ENCODE results near the gene RPL7L1. TPM values are rescaled to one million over a fixed set of nuclear protein-coding genes. Genes with fewer than 3 reads are reported as not detected.
A peak's percentile ranks its signal among the peaks of the same experiment; 100 is the strongest.

The RPL7L1 gene
- total and polyA plus RNA-seq, 8 donors, result 23.7 to 43.9 (median 36.8) TPM

GRCh38 chr6:42921801-42922200, 42.4 kb downstream of the RPL7L1 start:
- no peak for TF ChIP-seq CTCF (IDR thresholded peaks at IDR 0.05)
- no peak overlapping the region for H3K4me3 ChIP-seq
- no peak for ATAC-seq
- H3K27ac ChIP-seq, result no peak overlapping the region
- H3K27me3 ChIP-seq, result no peaks in the 10 kb centered on the region
- intact Hi-C loops (cut with DNase I), result no loop called here
- no peaks in the 10 kb centered on the region for H3K9me3 ChIP-seq
- no peak for FAIRE-seq
- H3K4me1 ChIP-seq, result no peaks in the 10 kb centered on the region
- 61 to 71% methylated on average over 6 of the region's 6 CpGs for WGBS, 2 donors
- no peaks in the 10 kb centered on the region for H3K36me3 ChIP-seq
- no peak for DNase-seq

GRCh38 chr6:42923666-42924065, 44.2 kb downstream of the RPL7L1 start:
- WGBS, 2 donors, result 85 to 93% methylated on average over 2 of the region's 2 CpGs
- no peak for TF ChIP-seq CTCF (IDR thresholded peaks at IDR 0.05)
- Histone ChIP-seq H3K27ac (no peak overlapping the region), H3K4me1 (peaks cover 0 to 6% (median 0%) of the 10 kb centered on the region in 3 donors), H3K36me3 (no peaks in the 10 kb centered on the region), H3K9me3 (no peaks in the 10 kb centered on the region), H3K4me3 (no peak overlapping the region), H3K27me3 (no peaks in the 10 kb centered on the region)
- ATAC-seq, result peak in 2 of 4 donors; percentile 6 to 44
- DNase-seq, result no peak
- intact Hi-C loops (cut with DNase I), result no loop called here
- no peak for FAIRE-seq

- H3K27me3 ChIP-seq, result no peaks in the 10 kb centered on the region
- TF ChIP-seq CTCF (IDR thresholded peaks at IDR 0.05), result no peak
- DNase-seq, result peak in 1 of 6 donors; percentile 67
- intact Hi-C loops (cut with DNase I), result no loop called here
- WGBS, 2 donors, result 48 to 62% methylated on average over 21 to 23 of the region's 23 CpGs
- FAIRE-seq, result no peak
- H3K27ac ChIP-seq, result no peak overlapping the region
- ATAC-seq, result no peak
- no peaks in the 10 kb centered on the region for H3K9me3 ChIP-seq
- peaks cover 0 to 6% (median 1%) of the 10 kb centered on the region in 3 donors for H3K4me1 ChIP-seq
- H3K4me3 ChIP-seq, result no peak overlapping the region
- H3K36me3 ChIP-seq, result no peaks in the 10 kb centered on the region
Observed at GRCh38 chr6:42925248-42925857, 45.9 kb downstream of the RPL7L1 start.

- peak within 1 kb of the TSS; percentile 80 to 93 (median 88) for H3K27ac ChIP-seq
- ATAC-seq (peak; percentile 89 to 96 (median 91)), FAIRE-seq (no peak), DNase-seq (peak; percentile 90 to 97 (median 93))
- H3K9me3 ChIP-seq, result no peaks in the 10 kb centered on the region
- WGBS, 2 donors, result 0 to 1% methylated on average over 57 to 63 of the region's 63 CpGs
- H3K36me3 ChIP-seq, result peaks cover 0 to 1% (median 1%) of the 10 kb centered on the region in 3 donors
- no peak for TF ChIP-seq CTCF (IDR thresholded peaks at IDR 0.05)
- intact Hi-C loops (cut with DNase I), result no loop called here
- H3K27me3 ChIP-seq, result no peaks in the 10 kb centered on the region
- H3K4me1 ChIP-seq, result peaks cover 0 to 21% (median 18%) of the 10 kb centered on the region in 3 donors
- H3K4me3 ChIP-seq, result peak within 1 kb of the TSS; percentile 52 to 84 (median 58)
Observed at GRCh38 chr6:42928986-42929820, 49.8 kb downstream of the RPL7L1 start, which contains the start of gene CNPY3. TSS of gene CNPY3 (plus strand) at chr6:42929480. CDS start at chr6:42929571, 91 bp downstream.
